AG04449 (cell line): ENCODE data around the gene FAM53B.

Source experiments
- CTCF ChIA-PET: fragments of 350-600 bp; formaldehyde crosslinking; extraction: SDS; loops from one replicate; lab custom pipeline; 2021; ENCODE audit warnings: antibody characterized with exemption; lab: Yijun Ruan, JAX
- POLR2A ChIA-PET: fragments of 400-600, 350-600 bp; formaldehyde crosslinking; extraction: SDS; loops from one replicate; lab custom pipeline; 2020; ENCODE audit warnings: antibody characterized with exemption, inconsistent platforms; lab: Yijun Ruan, JAX
- DNase-seq: peaks from one replicate; pipeline ENCODE4 v3.0.0-alpha.2; 2010; ENCODE audit warnings: low read depth, low spot score
- H3K4me3 ChIP-seq: 2 replicates; pipeline ENCODE4 v1.5.1; 2011; ENCODE audit warnings: low read depth, mild to moderate bottlenecking, control low read depth, low read length
- CTCF ChIP-seq: IDR thresholded peaks from one replicate; pipeline ENCODE4 v1.5.1; 2011; ENCODE audit warnings: mild to moderate bottlenecking, moderate library complexity, low read length, control low read depth, inconsistent platforms; ENCODE audit not compliant: insufficient read depth; ENCODE audit errors: missing control alignments

Gene FAM53B

GRCh38 chr10:124653311-124653710, 90.9 kb downstream of the FAM53B start:
- CTCF ChIA-PET = no interaction called here
- POLR2A ChIA-PET = no interaction called here
- no peak for TF ChIP-seq CTCF
- no peak for DNase-seq
- no peak overlapping the region for H3K4me3 ChIP-seq

- ChIA-PET POLR2A (no interaction called here), CTCF (no interaction called here)
- no peak for TF ChIP-seq CTCF
- H3K4me3 ChIP-seq = no peak overlapping the region
- DNase-seq = no peak
Measured at GRCh38 chr10:124652701-124653100, 91.5 kb downstream of the FAM53B start.

GRCh38 chr10:124652200-124652599, 92.0 kb downstream of the FAM53B start:
- DNase-seq = no peak
- no peak overlapping the region for H3K4me3 ChIP-seq
- no peak for TF ChIP-seq CTCF
- CTCF ChIA-PET = no interaction called here
- POLR2A ChIA-PET = no interaction called here

GRCh38 chr10:124651402-124651891, 92.7 kb downstream of the FAM53B start:
- DNase-seq = no peak
- H3K4me3 ChIP-seq = no peak overlapping the region
- ChIA-PET POLR2A (no interaction called here), CTCF (no interaction called here)
- TF ChIP-seq CTCF = no peak

GRCh38 chr10:124650820-124651401, 93.3 kb downstream of the FAM53B start:
- no peak for TF ChIP-seq CTCF
- CTCF ChIA-PET = no interaction called here
- POLR2A ChIA-PET = no interaction called here
- H3K4me3 ChIP-seq = no peak overlapping the region
- DNase-seq = no peak

- TF ChIP-seq CTCF = no peak
- no peak for DNase-seq
- POLR2A ChIA-PET = no interaction called here
- CTCF ChIA-PET = no interaction called here
- no peak overlapping the region for H3K4me3 ChIP-seq
Measured at GRCh38 chr10:124650263-124650662, 93.9 kb downstream of the FAM53B start.
